ENCODE results near the gene CTNNB1.

DNA sequence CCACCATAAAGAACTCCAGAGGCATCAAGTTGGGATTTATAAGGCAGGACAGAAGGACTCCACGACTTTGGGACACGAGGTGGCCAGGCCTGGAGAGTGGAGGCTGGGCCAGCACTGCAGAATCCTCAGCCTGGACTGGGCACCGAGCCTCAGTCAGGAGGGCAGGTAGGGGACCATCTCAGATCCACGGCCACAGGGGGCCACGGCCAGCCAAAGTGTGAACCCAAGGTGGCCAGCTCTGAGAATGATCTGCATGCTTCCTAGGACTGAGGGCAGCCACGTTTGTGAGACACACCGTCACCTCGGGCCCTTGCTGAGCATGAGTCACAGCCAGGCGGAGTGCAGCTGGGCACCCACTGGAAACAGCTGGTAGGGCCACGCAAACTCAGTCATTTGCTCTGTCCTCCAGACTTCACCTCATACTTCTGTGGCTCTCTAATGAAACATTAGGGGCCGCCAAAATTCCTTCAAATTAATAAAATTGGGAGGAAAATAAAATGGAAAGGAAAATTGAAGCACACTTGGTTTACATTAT lies 65.8 kb downstream of the CTNNB1 start:
- TF ChIP-seq, protein P1, sequence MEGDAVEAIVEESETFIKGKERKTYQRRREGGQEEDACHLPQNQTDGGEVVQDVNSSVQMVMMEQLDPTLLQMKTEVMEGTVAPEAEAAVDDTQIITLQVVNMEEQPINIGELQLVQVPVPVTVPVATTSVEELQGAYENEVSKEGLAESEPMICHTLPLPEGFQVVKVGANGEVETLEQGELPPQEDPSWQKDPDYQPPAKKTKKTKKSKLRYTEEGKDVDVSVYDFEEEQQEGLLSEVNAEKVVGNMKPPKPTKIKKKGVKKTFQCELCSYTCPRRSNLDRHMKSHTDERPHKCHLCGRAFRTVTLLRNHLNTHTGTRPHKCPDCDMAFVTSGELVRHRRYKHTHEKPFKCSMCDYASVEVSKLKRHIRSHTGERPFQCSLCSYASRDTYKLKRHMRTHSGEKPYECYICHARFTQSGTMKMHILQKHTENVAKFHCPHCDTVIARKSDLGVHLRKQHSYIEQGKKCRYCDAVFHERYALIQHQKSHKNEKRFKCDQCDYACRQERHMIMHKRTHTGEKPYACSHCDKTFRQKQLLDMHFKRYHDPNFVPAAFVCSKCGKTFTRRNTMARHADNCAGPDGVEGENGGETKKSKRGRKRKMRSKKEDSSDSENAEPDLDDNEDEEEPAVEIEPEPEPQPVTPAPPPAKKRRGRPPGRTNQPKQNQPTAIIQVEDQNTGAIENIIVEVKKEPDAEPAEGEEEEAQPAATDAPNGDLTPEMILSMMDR (IDR thresholded peaks at IDR 0.05): no peak
- no peak for TF ChIP-seq POLR2A (IDR thresholded peaks at IDR 0.05)
